Lower leg skin (tissue), 4 donors: ENCODE measurements around the gene CLCNKB. TPM values are rescaled to one million over a fixed set of nuclear protein-coding genes. Genes with fewer than 3 reads are reported as not detected.
A peak's percentile ranks its signal among the peaks of the same experiment; 100 is the strongest.

Source experiments
- DNase-seq, 2 donors: peaks; one replicate each; pipeline ENCODE4 v3.0.0-alpha.2; 2019; ENCODE audit warnings: low spot score in 2 of 2
- H3K4me3 ChIP-seq: fragments of 200-600 bp; sonication (generic); 2 replicates; pipeline ENCODE4 v1.5.1; 2017; ENCODE audit warnings: mild to moderate bottlenecking, low read depth; ENCODE audit not compliant: poor library complexity, severe bottlenecking
- CTCF ChIP-seq, 3 donors: fragments of 450-650 bp; IDR thresholded peaks; one replicate each; pipeline ENCODE4 v1.5.1; 2016; ENCODE audit warnings: antibody characterized with exemption in 3 of 3, mild to moderate bottlenecking in 3 of 3, moderate library complexity in 2 of 3
- POLR2A ChIP-seq, 2 donors: fragments of 450-650 bp; IDR thresholded peaks; one replicate each; pipeline ENCODE4 v1.6.1; 2016 to 2017; ENCODE audit warnings: antibody characterized with exemption in 2 of 2, mild to moderate bottlenecking in 1 of 2, moderate library complexity in 1 of 2
- WGBS, 2 donors: methylation state at CpG; one replicate each; pipeline ENCODE4 v1.1.5; 2018; 5-methylcytosine and 5-hydroxymethylcytosine counted together
- intact Hi-C: fragments of 100-400 bp; cut with DNase I; formaldehyde crosslinking; loops from one replicate; pipeline ENCODE4 v1.15.0; 2023; ENCODE audit warnings: low total_unique reads
- total RNA-seq, 4 donors: library from RNA; depleted of rRNA; stranded (reverse); fragments of >200 nt; gene quantifications; one replicate each; pipeline ENCODE4 v1.1.0, GENCODE V29; 2016

Gene CLCNKB
- under 1 TPM in 1 of 4 donors, not detected in 3; 0.26 TPM for total RNA-seq

GRCh38 chr1:16043521-16043920 is at the start of gene CLCNKB:
TSS of gene CLCNKB (plus strand) at chr1:16043782. CDS start at chr1:16044493, 711 bp downstream.
- intact Hi-C loops, result no loop called here
- WGBS, 2 donors, result 72 to 73% methylated on average over 6 to 7 of the region's 7 CpGs
- DNase-seq, result no peak
- TF ChIP-seq CTCF (IDR thresholded peaks at IDR 0.05) (no peak), POLR2A (IDR thresholded peaks at IDR 0.05) (no peak)
- H3K4me3 ChIP-seq, result no peak within 1 kb of the TSS

- no peak overlapping the region for H3K4me3 ChIP-seq
- DNase-seq, result no peak
- intact Hi-C loops, result no loop called here
- no peak for TF ChIP-seq CTCF (IDR thresholded peaks at IDR 0.05)
- no peak for TF ChIP-seq POLR2A (IDR thresholded peaks at IDR 0.05)
- 85 to 94% methylated on average over 10 of the region's 10 CpGs for WGBS, 2 donors
Observed at GRCh38 chr1:15994081-15994480, 49.5 kb upstream of the CLCNKB start.

- DNase-seq, result no peak
- TF ChIP-seq CTCF (IDR thresholded peaks at IDR 0.05) (peak in 1 of 3 donors; percentile 77), POLR2A (IDR thresholded peaks at IDR 0.05) (no peak)
- intact Hi-C loops, result no loop called here
- no peak overlapping the region for H3K4me3 ChIP-seq
- WGBS, 2 donors, result 67 to 79% methylated on average over 11 of the region's 11 CpGs
Observed at GRCh38 chr1:15994590-15995351, 48.8 kb upstream of the CLCNKB start.

GRCh38 chr1:15997076-15997585 is 46.5 kb upstream of the CLCNKB start:
- intact Hi-C loops, result no loop called here
- 84 to 90% methylated on average over 4 to 9 of the region's 9 CpGs for WGBS, 2 donors
- no peak overlapping the region for H3K4me3 ChIP-seq
- DNase-seq, result no peak
- TF ChIP-seq POLR2A (IDR thresholded peaks at IDR 0.05) (no peak), CTCF (IDR thresholded peaks at IDR 0.05) (no peak)

GRCh38 chr1:15997637-15998280 is 45.8 kb upstream of the CLCNKB start:
- WGBS, 2 donors, result 87 to 96% methylated on average over 9 of the region's 9 CpGs
- H3K4me3 ChIP-seq, result no peak overlapping the region
- intact Hi-C loops, result no loop called here
- DNase-seq, result no peak
- TF ChIP-seq CTCF (IDR thresholded peaks at IDR 0.05) (no peak), POLR2A (IDR thresholded peaks at IDR 0.05) (no peak)
